H4 (cell line): Measurements from ENCODE around the gene EVI5L. TPM values are rescaled to one million over a fixed set of nuclear protein-coding genes. Genes with fewer than 3 reads are reported as not detected.
A peak's percentile ranks its signal among the peaks of the same experiment; 100 is the strongest.

Experiments
- DNase-seq: peaks from one replicate; pipeline ENCODE4 v3.0.0-alpha.2; 2015; ENCODE audit warnings: low spot score
- total RNA-seq: library from RNA; depleted of rRNA; stranded (reverse); fragments of >200 nt; shearing (Covaris generic); gene quantifications from 2 replicates; pipeline ENCODE4 v1.2.3, GENCODE V29; 2014

EVI5L gene
- total RNA-seq, 1 experiment from 2014 or later, result 7.9 TPM

GRCh38 chr19:7872306-7873204 lies 42.5 kb downstream of the EVI5L start:
- no peak for DNase-seq

DNA sequence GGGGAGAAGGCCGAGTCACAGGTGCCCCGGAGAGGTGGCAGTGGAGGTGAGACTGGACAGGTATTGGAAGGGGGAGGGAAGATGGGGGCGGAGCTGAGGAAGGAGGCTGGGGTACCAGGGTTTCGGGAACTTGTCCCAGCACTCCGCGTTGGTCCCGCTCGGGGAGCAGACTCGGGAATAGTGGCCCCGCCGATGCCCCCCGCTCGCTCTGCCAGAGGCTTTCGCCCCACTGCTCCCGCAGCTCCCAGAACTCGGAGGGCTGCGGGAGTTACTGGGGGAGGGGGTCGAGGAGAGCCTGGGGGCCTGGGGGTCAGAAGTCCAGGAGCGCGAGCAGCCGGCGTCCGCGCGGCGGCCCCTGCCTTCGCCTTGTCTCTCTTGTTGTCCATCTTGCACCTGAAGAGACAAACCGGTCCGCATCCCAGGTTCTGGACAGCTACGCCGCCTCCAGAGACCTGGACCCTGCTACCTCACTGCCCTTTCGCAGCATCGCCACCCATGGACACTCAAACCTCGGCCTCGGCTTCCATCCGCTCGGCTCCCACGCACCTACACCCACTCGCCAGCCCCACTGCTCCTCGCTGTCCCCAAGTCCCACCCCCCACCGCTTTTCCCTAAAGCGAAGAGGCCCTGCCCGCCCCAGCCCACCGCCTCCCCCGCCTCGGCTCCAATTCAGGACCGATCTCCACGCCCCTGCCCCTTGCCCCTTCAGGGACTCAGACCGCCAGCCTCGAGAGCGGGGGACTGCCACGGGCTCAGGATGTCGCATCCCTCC lies 43.5 kb downstream of the EVI5L start:
- no peak for DNase-seq

DNA sequence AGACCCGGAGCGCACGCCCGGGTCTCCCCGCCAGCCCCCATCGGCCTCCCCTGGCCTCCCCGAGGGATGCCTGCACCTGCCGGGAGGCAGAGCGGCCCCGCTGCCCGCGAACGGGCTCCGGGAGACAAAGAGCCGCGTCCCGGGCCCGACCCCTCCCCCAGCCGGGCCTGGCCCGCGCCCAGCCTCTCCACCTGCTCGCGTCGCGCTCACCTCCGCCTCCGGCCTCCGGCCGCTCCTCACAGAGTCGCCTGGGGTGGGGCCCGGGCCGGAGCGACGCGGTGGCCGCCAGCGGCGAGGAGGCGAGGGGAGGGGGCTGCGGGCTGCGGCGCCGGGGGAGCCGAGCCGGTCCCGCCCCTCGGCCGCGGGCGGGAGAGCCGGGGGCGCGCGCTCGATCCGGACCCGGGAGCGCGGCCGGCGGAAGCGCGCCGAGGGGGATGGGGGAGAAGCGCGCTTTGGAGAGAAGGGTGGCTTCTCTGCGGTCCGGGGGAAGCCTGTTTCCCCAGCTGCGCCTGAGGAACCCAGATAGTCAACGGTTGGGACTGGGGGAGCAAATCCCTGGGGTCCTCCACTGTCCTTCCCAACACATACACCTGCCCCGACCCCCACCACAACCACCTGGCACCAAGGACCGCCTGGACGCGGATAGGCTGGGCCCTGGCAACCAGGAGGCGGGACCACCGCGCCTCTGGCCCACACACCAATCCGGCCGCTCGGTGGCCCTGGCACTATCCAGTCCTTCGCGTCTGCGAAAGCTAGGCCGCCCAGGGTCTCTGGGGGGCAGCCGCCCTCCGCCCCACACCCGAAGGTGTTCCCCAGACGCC lies 44.3 kb downstream of the EVI5L start, which contains the start of gene PRR36:
Gene PRR36 (minus strand): TSS at position 315 of the 821 bp plus-strand sequence. CDS start 701 bp downstream, outside the sequence.
- no peak for DNase-seq

DNA sequence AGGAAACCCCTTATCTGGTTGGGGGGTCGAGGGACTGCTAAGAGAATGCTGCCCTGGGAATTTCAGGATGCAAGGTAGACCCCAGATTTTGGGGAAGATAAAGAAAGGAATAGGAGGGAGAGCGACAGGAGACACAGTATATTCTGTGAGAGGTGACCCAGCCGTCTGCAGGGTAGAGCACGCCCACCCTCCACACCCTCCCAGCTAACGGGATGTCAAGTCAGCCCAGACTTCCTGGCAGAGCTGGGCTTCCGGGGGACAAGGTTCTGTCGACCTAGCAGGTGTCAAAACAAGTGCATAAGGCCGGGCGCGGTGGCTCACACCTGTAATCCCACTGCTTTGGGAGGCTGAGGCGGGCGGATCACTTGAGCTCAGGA lies 44.9 kb downstream of the EVI5L start:
- DNase-seq, result no peak

- no peak for DNase-seq
These were observed 47.3 kb downstream of the EVI5L start for GRCh38 chr19:7877249-7877836.

- DNase-seq, result no peak
These were observed 49.2 kb downstream of the EVI5L start for GRCh38 chr19:7879111-7879807.

DNA sequence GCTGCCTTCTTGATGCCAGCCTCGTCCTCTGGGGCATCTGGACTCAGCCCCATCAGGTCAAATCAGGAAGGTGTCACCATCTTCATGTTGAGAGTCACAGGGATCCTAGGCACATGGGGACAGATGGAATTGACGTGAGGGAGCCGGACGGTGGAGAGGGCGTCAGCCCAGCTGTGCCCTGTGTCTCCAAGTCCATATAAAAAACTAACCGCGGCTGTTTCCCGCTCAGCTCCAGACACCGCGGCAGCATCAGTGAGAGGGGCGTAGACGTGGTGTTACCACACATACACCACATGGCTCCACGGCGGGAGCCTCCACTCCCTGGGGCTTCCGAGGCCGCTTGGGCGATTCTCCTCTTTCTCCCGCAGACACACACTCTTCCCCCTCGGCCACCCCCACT lies 49.8 kb downstream of the EVI5L start:
- DNase-seq, result no peak

GRCh38 chr19:7881910-7882309 lies 51.9 kb downstream of the EVI5L start:
- DNase-seq, result no peak

DNA sequence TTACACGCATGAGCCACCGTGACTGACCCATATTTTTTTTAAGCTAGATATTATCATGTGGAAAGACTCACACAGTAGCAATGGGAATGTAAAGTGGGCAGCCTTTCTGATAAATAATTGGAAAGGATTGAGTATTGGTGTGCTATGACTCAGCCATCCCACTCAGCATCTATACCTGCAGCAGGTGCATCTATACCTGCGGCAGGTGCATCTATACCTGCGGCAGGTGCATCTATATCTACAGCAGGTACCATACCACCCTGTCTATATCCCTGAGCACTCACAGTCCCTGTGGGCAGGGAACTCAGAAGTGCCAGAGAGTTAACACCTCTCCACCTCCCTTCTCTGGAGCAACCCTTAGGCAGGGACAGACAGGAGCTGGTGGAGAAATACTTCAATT lies 53.1 kb downstream of the EVI5L start:
- DNase-seq, result no peak

DNA sequence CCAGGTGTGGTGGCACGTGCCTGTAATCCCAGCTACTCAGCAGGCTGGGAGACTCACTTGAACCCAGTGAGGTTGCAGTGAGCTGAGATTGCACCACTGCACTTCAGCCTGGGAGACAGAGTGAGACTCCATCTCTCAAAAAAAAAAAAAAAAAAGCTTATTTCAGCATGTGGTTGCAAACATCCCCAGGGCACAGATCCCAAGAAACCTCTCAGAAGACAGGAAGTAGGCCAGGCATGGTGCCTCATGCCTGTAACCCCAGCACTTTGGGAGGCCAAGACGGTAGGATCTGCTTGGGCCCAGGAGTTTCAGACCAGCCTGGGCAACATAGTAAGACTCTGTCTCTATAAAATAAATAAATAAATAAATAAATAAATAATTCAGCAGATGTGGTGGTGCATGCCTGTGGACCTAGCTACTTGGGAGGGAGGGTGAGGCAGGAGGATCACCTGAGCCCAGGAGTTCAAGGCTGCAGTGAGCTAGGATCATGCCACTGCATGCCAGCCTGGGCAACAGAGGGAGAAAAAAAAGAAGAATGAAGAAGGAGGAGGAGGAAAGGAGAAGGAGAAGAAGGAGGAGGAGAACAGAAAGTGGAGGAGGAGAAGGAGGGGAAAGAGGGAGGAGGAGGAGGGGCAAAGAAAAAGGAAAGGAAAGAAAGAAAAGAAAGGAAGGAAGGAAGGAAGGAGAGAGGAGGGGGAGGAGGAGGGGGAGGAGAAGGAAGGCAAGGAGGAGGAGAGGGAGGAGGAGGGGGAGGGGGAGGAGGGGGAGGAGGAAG lies 54.0 kb downstream of the EVI5L start:
- DNase-seq, result peak; percentile 61

- no peak for DNase-seq
These were observed 55.8 kb downstream of the EVI5L start for GRCh38 chr19:7885818-7886217.

- DNase-seq, result no peak
These were observed 57.6 kb downstream of the EVI5L start for GRCh38 chr19:7887408-7888144.

- DNase-seq, result no peak
These were observed 58.3 kb downstream of the EVI5L start, which contains the start of gene LRRC8E for GRCh38 chr19:7888145-7888825. LRRC8E (plus strand) TSS chr19:7888510; CDS start chr19:7895604, 7,094 bp downstream.

DNA sequence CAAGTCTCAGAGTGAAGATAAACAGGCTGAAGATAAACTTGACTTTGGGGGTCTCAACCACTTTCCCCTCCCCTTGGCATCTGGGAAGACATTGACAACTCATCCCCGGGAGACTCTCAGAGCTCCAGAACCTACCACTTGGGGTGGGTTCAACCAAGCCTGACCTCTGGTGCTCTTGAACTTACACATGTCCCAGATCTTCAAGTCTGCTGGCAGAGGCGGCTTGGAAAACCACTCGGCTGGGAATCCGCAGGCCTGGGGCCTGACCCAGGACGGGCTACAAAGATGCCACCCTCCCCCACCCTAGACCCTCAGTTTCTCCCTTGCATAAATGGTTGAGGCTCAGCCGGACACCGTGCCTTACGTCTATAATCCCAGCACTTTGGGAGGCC lies 58.8 kb downstream of the EVI5L start:
- no peak for DNase-seq

DNA sequence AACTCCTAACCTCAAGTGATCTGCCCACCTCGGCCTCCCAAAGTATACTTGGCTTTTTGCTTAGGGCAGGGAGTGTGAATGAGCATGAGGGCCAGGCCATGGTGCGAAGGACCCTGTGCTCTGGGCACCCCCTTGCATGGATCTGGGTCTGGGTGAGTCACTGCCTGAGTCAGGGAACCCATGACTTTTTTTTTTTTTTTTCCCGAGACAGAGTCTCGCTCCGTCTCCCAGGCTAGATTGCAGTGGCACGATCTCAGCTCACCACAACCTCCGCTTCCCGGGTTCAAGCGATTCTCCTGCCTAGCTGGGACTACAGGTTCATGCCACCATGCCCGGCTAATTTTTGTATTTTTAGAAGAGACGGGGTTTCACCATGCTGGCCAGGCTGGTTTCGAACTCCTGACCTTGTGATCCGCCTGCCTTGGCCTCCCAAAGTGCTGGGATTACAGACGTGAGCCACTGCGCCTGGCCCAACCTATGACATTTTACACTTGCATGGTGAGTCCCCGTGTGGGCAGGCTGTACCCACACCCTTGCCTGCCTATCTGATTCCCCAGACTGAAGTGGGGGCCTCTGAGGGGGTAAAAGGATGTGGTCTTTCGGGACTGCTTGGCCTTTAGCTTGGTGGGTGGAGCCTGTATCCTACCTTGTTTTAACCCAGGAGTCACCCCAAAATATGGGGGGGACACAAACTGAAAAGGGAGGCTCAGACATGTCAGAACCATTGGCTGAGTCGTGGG lies 63.5 kb downstream of the EVI5L start:
- peak; percentile 52 for DNase-seq

- no peak for DNase-seq
These were observed 64.7 kb downstream of the EVI5L start for GRCh38 chr19:7894612-7895309.

DNA sequence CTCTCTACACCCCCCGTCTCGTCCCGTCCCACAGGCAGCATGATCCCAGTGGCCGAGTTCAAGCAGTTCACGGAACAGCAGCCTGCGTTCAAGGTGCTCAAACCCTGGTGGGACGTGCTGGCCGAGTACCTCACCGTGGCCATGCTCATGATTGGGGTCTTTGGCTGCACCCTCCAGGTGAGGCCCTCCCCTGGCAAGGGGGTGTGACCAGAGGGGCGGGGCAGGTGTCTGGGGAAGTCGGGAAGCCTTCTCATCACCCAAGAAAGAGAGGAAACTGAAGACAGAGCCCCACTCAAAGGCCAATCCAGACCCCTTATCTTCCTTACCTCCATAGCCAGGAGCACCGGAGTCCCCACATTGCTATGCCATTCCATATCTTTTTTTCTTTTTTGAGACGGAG lies 65.5 kb downstream of the EVI5L start:
- no peak for DNase-seq
